Thymus (tissue), 11 donors: Measurements from ENCODE around the gene FTSJ3. TPM values are rescaled to one million over a fixed set of nuclear protein-coding genes. Genes with fewer than 3 reads are reported as not detected.
"Not testable (repeated sequence)": the region's sequence is repeated elsewhere in the genome, so short reads cannot be mapped to it uniquely, and the experiment has no call there.

Experiments
- DNase-seq, 9 donors: peaks; one replicate each; pipeline ENCODE4 v3.0.0-alpha.2; 2013; ENCODE audit warnings: low spot score in 9 of 9, low read depth in 6 of 9, missing footprints in 1 of 9
- H3K27ac ChIP-seq, 2 donors: one replicate each; pipeline ENCODE4 v1.5.1; 2013; ENCODE audit warnings: control low read depth in 1 of 2, low read depth in 1 of 2, low read length in 1 of 2, mild to moderate bottlenecking in 1 of 2, moderate library complexity in 1 of 2
- H3K27me3 ChIP-seq, 2 donors: one replicate each; pipeline ENCODE4 v1.5.1; 2013; ENCODE audit warnings: low read length in 1 of 2; ENCODE audit not compliant: control insufficient read depth in 2 of 2, insufficient read depth in 1 of 2
- H3K36me3 ChIP-seq, 2 donors: one replicate each; pipeline ENCODE4 v1.5.1; 2013; ENCODE audit warnings: low read length in 1 of 2, mild to moderate bottlenecking in 1 of 2, moderate library complexity in 1 of 2; ENCODE audit not compliant: control insufficient read depth in 2 of 2, insufficient read depth in 2 of 2
- H3K4me1 ChIP-seq, 2 donors: one replicate each; pipeline ENCODE4 v1.5.1; 2013; ENCODE audit warnings: low read length in 2 of 2; ENCODE audit not compliant: control insufficient read depth in 2 of 2, insufficient read depth in 2 of 2
- H3K4me3 ChIP-seq, 2 donors: one replicate each; pipeline ENCODE4 v1.5.1; 2013; ENCODE audit warnings: low read length in 2 of 2, control low read depth in 1 of 2, mild to moderate bottlenecking in 1 of 2
- H3K9me3 ChIP-seq, 2 donors: one replicate each; pipeline ENCODE4 v1.5.1; 2013; ENCODE audit warnings: low read length in 1 of 2, mild to moderate bottlenecking in 1 of 2; ENCODE audit not compliant: control insufficient read depth in 2 of 2, insufficient read depth in 1 of 2
- WGBS: extraction: QIAGEN DNeasy Blood & Tissue Kit; methylation state at CpG from one replicate; pipeline ENCODE4 v1.1.7; 2013; 5-methylcytosine and 5-hydroxymethylcytosine counted together
- polyA plus RNA-seq: library from polyadenylated mRNA; stranded (reverse); fragments of 200-250 nt; gene quantifications from one replicate; pipeline ENCODE4 v1.2.3, GENCODE V29; 2013
- total RNA-seq: library from RNA; stranded (reverse); fragments of 120-200 nt; gene quantifications from one replicate; pipeline ENCODE4 v1.2.4, GENCODE V29; 2013
- donor health status: healthy.

The FTSJ3 gene
- total and polyA plus RNA-seq, 2 donors: 21.0 to 32.9 TPM

- no peak for DNase-seq
- 97% methylated on average over 4 of the region's 4 CpGs for WGBS
- Histone ChIP-seq H3K9me3 (no peaks in the 10 kb centered on the region), H3K27me3 (no peaks in the 10 kb centered on the region), H3K4me1 (no peaks in the 10 kb centered on the region), H3K4me3 (no peak overlapping the region), H3K27ac (no peak overlapping the region), H3K36me3 (peaks cover 88 to 99% of the 10 kb centered on the region in 2 donors)
Measured at GRCh38 chr17:63816669-63817068, 10.8 kb downstream of the FTSJ3 start.

- no peak for DNase-seq
- H3K27ac ChIP-seq: no peak overlapping the region
- H3K36me3 ChIP-seq: peaks cover 88 to 99% of the 10 kb centered on the region in 2 donors
- no peak overlapping the region for H3K4me3 ChIP-seq
- H3K27me3 ChIP-seq: no peaks in the 10 kb centered on the region
- WGBS: 98% methylated on average over 2 of the region's 2 CpGs
- no peaks in the 10 kb centered on the region for H3K9me3 ChIP-seq
- H3K4me1 ChIP-seq: no peaks in the 10 kb centered on the region
Measured at GRCh38 chr17:63816123-63816522, 11.3 kb downstream of the FTSJ3 start.

- Histone ChIP-seq H3K27me3 (no peaks in the 10 kb centered on the region), H3K4me3 (no peak overlapping the region), H3K4me1 (no peaks in the 10 kb centered on the region), H3K36me3 (peaks cover 57 to 97% of the 10 kb centered on the region in 2 donors), H3K27ac (no peak overlapping the region), H3K9me3 (no peaks in the 10 kb centered on the region)
- no peak for DNase-seq
- WGBS: 96% methylated on average over 9 of the region's 9 CpGs
Measured at GRCh38 chr17:63809970-63810369, 17.5 kb downstream of the FTSJ3 start.

- peaks cover 40 to 91% of the 10 kb centered on the region in 2 donors for H3K36me3 ChIP-seq
- WGBS: over 99% methylated on average over 2 of the region's 2 CpGs
- no peak for DNase-seq
- no peak overlapping the region for H3K4me3 ChIP-seq
- no peak overlapping the region for H3K27ac ChIP-seq
- no peaks in the 10 kb centered on the region for H3K9me3 ChIP-seq
- no peaks in the 10 kb centered on the region for H3K4me1 ChIP-seq
- no peaks in the 10 kb centered on the region for H3K27me3 ChIP-seq
Measured at GRCh38 chr17:63805591-63805990, 21.9 kb downstream of the FTSJ3 start.

- Histone ChIP-seq H3K4me3 (no peak overlapping the region), H3K9me3 (no peaks in the 10 kb centered on the region), H3K36me3 (peaks cover 41 to 91% of the 10 kb centered on the region in 2 donors), H3K27me3 (no peaks in the 10 kb centered on the region), H3K4me1 (no peaks in the 10 kb centered on the region), H3K27ac (no peak overlapping the region)
- DNase-seq: no peak
- 97% methylated on average over 1 of the region's 1 CpG for WGBS
Measured at GRCh38 chr17:63804328-63804727, 23.1 kb downstream of the FTSJ3 start.

GRCh38 chr17:63800783-63801182 is 26.7 kb downstream of the FTSJ3 start:
- WGBS: 98% methylated on average over 1 of the region's 1 CpG
- H3K27me3 ChIP-seq: no peaks in the 10 kb centered on the region
- DNase-seq: no peak

GRCh38 chr17:63798572-63799106 is 28.8 kb downstream of the FTSJ3 start:
- Histone ChIP-seq H3K27ac (no peak overlapping the region), H3K4me1 (no peaks in the 10 kb centered on the region), H3K9me3 (no peaks in the 10 kb centered on the region), H3K36me3 (peaks cover 39 to 88% of the 10 kb centered on the region in 2 donors), H3K27me3 (no peaks in the 10 kb centered on the region), H3K4me3 (no peak overlapping the region)
- 98% methylated on average over 3 of the region's 3 CpGs for WGBS
- no peak for DNase-seq

More at GRCh38 chr17:63800783-63801182, 26.7 kb downstream of the FTSJ3 start:
- Histone ChIP-seq H3K36me3 (peaks cover 36 to 91% of the 10 kb centered on the region in 2 donors), H3K4me3 (no peak overlapping the region), H3K4me1 (no peaks in the 10 kb centered on the region), H3K9me3 (no peaks in the 10 kb centered on the region), H3K27ac (no peak overlapping the region)

GRCh38 chr17:63796375-63796774 is 31.1 kb downstream of the FTSJ3 start:
- H3K27ac ChIP-seq, H3K27me3 ChIP-seq, H3K4me3 ChIP-seq, DNase-seq, H3K9me3 ChIP-seq, H3K4me1 ChIP-seq: not testable (repeated sequence)
- H3K36me3 ChIP-seq: peaks cover 39 to 86% of the 10 kb centered on the region in 2 donors
- 97% methylated on average over 10 of the region's 10 CpGs for WGBS

GRCh38 chr17:63792055-63792729 is 35.3 kb downstream of the FTSJ3 start:
- no peak for DNase-seq
- peaks cover 45 to 82% of the 10 kb centered on the region in 2 donors for H3K36me3 ChIP-seq
- no peak overlapping the region for H3K27ac ChIP-seq
- no peak overlapping the region for H3K4me3 ChIP-seq
- H3K4me1 ChIP-seq: no peaks in the 10 kb centered on the region
- H3K27me3 ChIP-seq: no peaks in the 10 kb centered on the region
- H3K9me3 ChIP-seq: no peaks in the 10 kb centered on the region
- 95% methylated on average over 3 of the region's 3 CpGs for WGBS
